HG03354 (cell line): ENCODE results near the gene GOLGA8Q.
"Not testable (repeated sequence)": the region's sequence is repeated elsewhere in the genome, so short reads cannot be mapped to it uniquely, and the experiment has no call there.

Experiments
- ATAC-seq: cut with Tn5 transposase; IDR thresholded peaks from one replicate; pipeline ENCODE4 v1.9.1; 2021; ENCODE audit warnings: mild to moderate bottlenecking; ENCODE audit not compliant: unreplicated experiment, poor library complexity, severe bottlenecking

GOLGA8Q gene

GRCh38 chr15:30551750-30552149, at the start of gene GOLGA8Q:
Gene GOLGA8Q (plus strand): TSS chr15:30552050. CDS start chr15:30552078, 28 bp downstream.
- ATAC-seq = not testable (repeated sequence)

GRCh38 chr15:30502904-30503781, 48.7 kb upstream of the GOLGA8Q start:
- not testable (repeated sequence) for ATAC-seq

- not testable (repeated sequence) for ATAC-seq
Observed at GRCh38 chr15:30504162-30504843, 47.5 kb upstream of the GOLGA8Q start.

GRCh38 chr15:30514545-30514944, 37.3 kb upstream of the GOLGA8Q start:
- not testable (repeated sequence) for ATAC-seq

- ATAC-seq = not testable (repeated sequence)
Observed at GRCh38 chr15:30523453-30524243, 28.2 kb upstream of the GOLGA8Q start.

- not testable (repeated sequence) for ATAC-seq
Observed at GRCh38 chr15:30525912-30526311, 25.9 kb upstream of the GOLGA8Q start.

- not testable (repeated sequence) for ATAC-seq
Observed at GRCh38 chr15:30529049-30529448, 22.8 kb upstream of the GOLGA8Q start.

GRCh38 chr15:30566949-30567348, 15.1 kb downstream of the GOLGA8Q start:
- ATAC-seq = peak; percentile 56

GRCh38 chr15:30573012-30573491, 21.2 kb downstream of the GOLGA8Q start:
- ATAC-seq = not testable (repeated sequence)

GRCh38 chr15:30579394-30579970, 27.6 kb downstream of the GOLGA8Q start:
- not testable (repeated sequence) for ATAC-seq

GRCh38 chr15:30580716-30581115, 28.9 kb downstream of the GOLGA8Q start:
- ATAC-seq = not testable (repeated sequence)

GRCh38 chr15:30598953-30599352, 47.1 kb downstream of the GOLGA8Q start:
- not testable (repeated sequence) for ATAC-seq

- not testable (repeated sequence) for ATAC-seq
Observed at GRCh38 chr15:30603796-30604195, 51.9 kb downstream of the GOLGA8Q start, which contains the start of gene GOLGA8H. Gene GOLGA8H (plus strand): TSS chr15:30604028. CDS start chr15:30604126, 98 bp downstream.
